Right ventricle myocardium inferior (tissue), 1 donor: ENCODE results near the gene NSMCE4A. TPM values are rescaled to one million over a fixed set of nuclear protein-coding genes. Genes with fewer than 3 reads are reported as not detected.
"Not testable (repeated sequence)": the region's sequence is repeated elsewhere in the genome, so short reads cannot be mapped to it uniquely, and the experiment has no call there.

Source experiments
- ATAC-seq: fragments of 200-7000 bp; cut with Tn5 transposase; one replicate; pipeline ENCODE4 v1.9.1; 2020; ENCODE audit warnings: mild to moderate bottlenecking, moderate library complexity
- DNase-seq: peaks from one replicate; pipeline ENCODE4 v3.0.0; 2021; ENCODE audit errors: missing footprints
- intact Hi-C: fragments of 100-400 bp; cut with DNase I; formaldehyde crosslinking; loops from one replicate; pipeline ENCODE4 v1.11.0; 2022
- total RNA-seq: library from RNA; stranded (reverse); fragmentation: NEBNext Ultra II Directional; extraction: Animal tissue kit (Norgen Biotek cat#: 25700); gene quantifications from one replicate; pipeline ENCODE4 v1.2.1, GENCODE V29; 2021
- donor health status: DM: no; HTN: yes; CAD: no; lungs with severe emphysema.

NSMCE4A gene
- total RNA-seq, 1 donor from 2014 or later: 26.6 TPM

DNA sequence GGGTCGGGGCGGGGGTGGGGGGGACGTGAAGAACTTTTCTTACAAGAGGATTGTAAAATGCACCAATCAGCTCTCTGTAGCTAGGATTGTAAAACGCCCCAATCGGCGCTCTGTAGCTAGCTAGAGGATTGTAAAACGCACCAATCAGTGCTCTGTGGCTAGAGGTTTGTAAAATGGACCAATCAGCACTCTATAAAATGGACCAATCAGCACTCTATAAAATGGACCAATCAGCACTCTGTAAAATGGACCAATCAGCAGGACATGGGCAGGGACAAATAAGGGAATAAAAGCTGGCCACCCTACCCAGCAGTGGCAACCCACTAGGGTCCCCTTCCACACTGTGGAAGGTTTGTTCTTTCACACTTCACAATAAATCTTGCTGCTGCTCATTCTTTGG lies 56.2 kb downstream of the NSMCE4A start:
- DNase-seq, intact Hi-C loops, ATAC-seq: not testable (repeated sequence)

DNA sequence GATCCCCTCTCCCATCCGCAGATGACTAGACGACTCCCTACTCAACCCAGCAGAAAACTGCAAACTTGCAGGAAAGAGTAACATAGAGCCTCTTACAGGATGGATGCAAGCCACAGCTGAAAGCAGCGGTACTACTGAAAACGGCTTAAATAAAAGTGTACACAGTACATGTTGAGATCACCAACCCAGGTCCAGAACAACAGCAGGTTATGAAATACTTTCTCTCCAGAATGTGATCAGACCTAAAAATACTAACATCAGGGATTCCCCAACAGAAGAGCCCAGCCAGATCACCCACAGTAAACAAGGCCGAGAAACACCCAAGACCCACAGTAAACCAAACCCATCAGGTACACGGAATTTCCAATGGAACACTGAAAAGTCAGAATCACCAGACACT lies 60.4 kb downstream of the NSMCE4A start:
- intact Hi-C loops: no loop called here
- no peak for DNase-seq
- peak; percentile 23 for ATAC-seq

DNA sequence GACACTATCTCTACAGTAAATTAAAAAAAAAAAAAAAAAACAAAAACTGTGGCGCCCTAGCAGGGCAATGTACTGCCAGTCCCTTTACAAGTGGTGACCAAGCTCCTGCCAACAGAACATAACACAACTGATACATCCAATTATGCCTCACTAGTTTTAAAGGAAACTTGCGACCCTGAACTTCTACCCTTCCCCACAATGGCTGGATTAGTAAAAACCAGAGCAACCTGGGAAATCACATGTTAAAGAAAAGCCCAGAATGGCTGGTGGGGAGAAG lies 63.7 kb downstream of the NSMCE4A start:
- DNase-seq (no peak), ATAC-seq (peak; percentile 50)
- intact Hi-C loops: no loop called here

DNA sequence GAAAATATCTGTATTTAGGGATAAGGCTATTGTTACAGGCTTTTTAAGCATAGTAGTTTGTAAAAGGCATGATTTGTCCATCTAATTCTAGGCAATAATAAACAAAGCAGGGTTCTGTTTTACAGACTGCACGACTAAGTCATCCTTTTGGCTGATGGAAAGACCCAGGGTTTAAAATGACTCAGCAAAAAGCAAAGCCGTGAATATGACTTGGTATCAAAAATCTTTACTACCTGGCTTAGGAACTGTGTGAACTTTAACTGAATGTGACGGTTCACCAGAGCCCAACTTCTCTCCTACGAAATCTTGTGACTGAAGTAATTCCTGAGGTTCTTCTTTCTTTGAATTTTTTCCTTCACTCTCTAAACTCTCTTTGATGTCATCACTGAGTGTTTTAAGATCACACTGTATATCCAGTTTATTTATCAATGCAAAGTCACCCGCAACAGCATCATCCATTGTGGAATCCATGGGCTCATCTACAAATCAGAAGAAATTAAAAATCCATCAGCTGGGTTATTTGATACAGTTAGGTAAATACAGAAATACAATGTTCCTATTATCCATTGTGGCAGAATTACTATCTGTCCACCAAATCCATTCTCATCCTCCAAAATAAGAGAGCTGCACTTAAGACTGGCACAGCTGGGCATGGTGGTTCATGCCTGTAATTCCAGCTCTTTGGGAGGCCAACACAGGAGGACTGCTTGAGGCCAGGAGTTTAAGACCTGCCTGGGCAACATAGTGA lies 64.2 kb downstream of the NSMCE4A start:
- DNase-seq (no peak), ATAC-seq (no peak)
- intact Hi-C loops: no loop called here

Other genes with a start within 250 kb of the NSMCE4A start
- 31.5 TPM for gene ATE1, start 47.2 kb downstream of the NSMCE4A start, total RNA-seq
- 341 TPM for gene TACC2, start 13.9 kb upstream of the NSMCE4A start, total RNA-seq